Gastroesophageal sphincter (tissue), 4 donors: Measurements from ENCODE around the gene TNPO2. TPM values are rescaled to one million over a fixed set of nuclear protein-coding genes. Genes with fewer than 3 reads are reported as not detected.

Source experiments
- ATAC-seq: fragments of 150-250 bp; one replicate; pipeline ENCODE4 v1.9.1; 2016; ENCODE audit warnings: mild to moderate bottlenecking, moderate library complexity
- H3K27ac ChIP-seq, 4 donors: fragments of 200-600 bp; sonication (generic) in 3 of 4; 1 replicate in 3 of 4; 2 replicates in 1 of 4; pipeline ENCODE4 v1.5.1; 2016 to 2019
- H3K27me3 ChIP-seq: fragments of 200-600 bp; sonication (generic); one replicate; pipeline ENCODE4 v1.5.1; 2019
- H3K36me3 ChIP-seq, 2 donors: fragments of 200-600 bp; sonication (generic); one replicate each; pipeline ENCODE4 v1.5.1; 2019; ENCODE audit warnings: control low read depth in 1 of 2
- H3K4me1 ChIP-seq, 3 donors: fragments of 200-600 bp; sonication (generic); 1 replicate in 2 of 3; 2 replicates in 1 of 3; pipeline ENCODE4 v1.5.1; 2016 to 2019; ENCODE audit warnings: control low read depth in 2 of 3
- H3K4me3 ChIP-seq, 2 donors: fragments of 200-600 bp; sonication (generic); one replicate each; pipeline ENCODE4 v1.5.1; 2019; ENCODE audit warnings: mild to moderate bottlenecking in 1 of 2, moderate library complexity in 1 of 2
- H3K9me3 ChIP-seq, 3 donors: fragments of 200-600 bp; sonication (generic); one replicate each; pipeline ENCODE4 v1.5.1; 2017 to 2019; ENCODE audit warnings: control low read depth in 2 of 3
- EP300 ChIP-seq: sonication (generic); formaldehyde crosslinking; IDR thresholded peaks from one replicate; pipeline ENCODE4 v1.6.1; 2017; ENCODE audit warnings: antibody characterized with exemption, mild to moderate bottlenecking
- POLR2A ChIP-seq, 2 donors: fragments of 450-650 bp; IDR thresholded peaks; one replicate each; pipeline ENCODE4 v1.6.1; 2017; ENCODE audit warnings: antibody characterized with exemption in 2 of 2, mild to moderate bottlenecking in 2 of 2, moderate library complexity in 1 of 2
- POLR2AphosphoS5 ChIP-seq: sonication (generic); formaldehyde crosslinking; IDR thresholded peaks from one replicate; pipeline ENCODE4 v1.6.1; 2017; ENCODE audit warnings: antibody characterized with exemption
- WGBS, 2 donors: methylation state at CpG; one replicate each; pipeline ENCODE4 v1.1.5; 2018; ENCODE audit warnings: low coverage in 1 of 2; 5-methylcytosine and 5-hydroxymethylcytosine counted together
- total RNA-seq, 4 donors: library from RNA; depleted of rRNA; stranded (reverse); fragments of >200 nt; gene quantifications; one replicate each; pipeline ENCODE4 v1.1.0, GENCODE V29; 2016
- TF ChIP-seq, protein P1 (sequence below), 4 experiments: fragments of 200-600 bp in 2 of 4; fragments of 450-650 bp in 2 of 4; sonication (generic) in 1 of 4; IDR thresholded peaks; one replicate each; pipeline ENCODE4 v1.5.1; 2017 to 2019; ENCODE audit warnings: antibody characterized with exemption in 4 of 4, mild to moderate bottlenecking in 2 of 4, moderate library complexity in 2 of 4

TNPO2 gene
- 10 to 100 TPM; 52.0 to 89.2 (median 76.1) TPM for total RNA-seq

- peak within 1 kb of the TSS; percentile 49 to 99 (median 90) for H3K27ac ChIP-seq
- no peaks in the 10 kb centered on the region for H3K9me3 ChIP-seq
- peak within 1 kb of the TSS; percentile 90 to 92 for H3K4me3 ChIP-seq
- TF ChIP-seq, protein P1, sequence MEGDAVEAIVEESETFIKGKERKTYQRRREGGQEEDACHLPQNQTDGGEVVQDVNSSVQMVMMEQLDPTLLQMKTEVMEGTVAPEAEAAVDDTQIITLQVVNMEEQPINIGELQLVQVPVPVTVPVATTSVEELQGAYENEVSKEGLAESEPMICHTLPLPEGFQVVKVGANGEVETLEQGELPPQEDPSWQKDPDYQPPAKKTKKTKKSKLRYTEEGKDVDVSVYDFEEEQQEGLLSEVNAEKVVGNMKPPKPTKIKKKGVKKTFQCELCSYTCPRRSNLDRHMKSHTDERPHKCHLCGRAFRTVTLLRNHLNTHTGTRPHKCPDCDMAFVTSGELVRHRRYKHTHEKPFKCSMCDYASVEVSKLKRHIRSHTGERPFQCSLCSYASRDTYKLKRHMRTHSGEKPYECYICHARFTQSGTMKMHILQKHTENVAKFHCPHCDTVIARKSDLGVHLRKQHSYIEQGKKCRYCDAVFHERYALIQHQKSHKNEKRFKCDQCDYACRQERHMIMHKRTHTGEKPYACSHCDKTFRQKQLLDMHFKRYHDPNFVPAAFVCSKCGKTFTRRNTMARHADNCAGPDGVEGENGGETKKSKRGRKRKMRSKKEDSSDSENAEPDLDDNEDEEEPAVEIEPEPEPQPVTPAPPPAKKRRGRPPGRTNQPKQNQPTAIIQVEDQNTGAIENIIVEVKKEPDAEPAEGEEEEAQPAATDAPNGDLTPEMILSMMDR (IDR thresholded peaks at IDR 0.05) = no peak
- TF ChIP-seq POLR2AphosphoS5 = no peak
- peaks cover 0 to 47% (median 23%) of the 10 kb centered on the region in 3 donors for H3K4me1 ChIP-seq
- H3K27me3 ChIP-seq = no peaks in the 10 kb centered on the region
- no peak for ATAC-seq
- WGBS, 2 donors = 8 to 25% methylated on average over 4 to 5 of the region's 28 CpGs
- H3K36me3 ChIP-seq = peaks cover 0 to 19% of the 10 kb centered on the region in 2 donors
These were observed at the start of gene TNPO2 for GRCh38 chr19:12723641-12724426. Gene TNPO2, minus strand, starts transcription at chr19:12723932. Its CDS starts 2,955 bp downstream, at chr19:12720977.

DNA sequence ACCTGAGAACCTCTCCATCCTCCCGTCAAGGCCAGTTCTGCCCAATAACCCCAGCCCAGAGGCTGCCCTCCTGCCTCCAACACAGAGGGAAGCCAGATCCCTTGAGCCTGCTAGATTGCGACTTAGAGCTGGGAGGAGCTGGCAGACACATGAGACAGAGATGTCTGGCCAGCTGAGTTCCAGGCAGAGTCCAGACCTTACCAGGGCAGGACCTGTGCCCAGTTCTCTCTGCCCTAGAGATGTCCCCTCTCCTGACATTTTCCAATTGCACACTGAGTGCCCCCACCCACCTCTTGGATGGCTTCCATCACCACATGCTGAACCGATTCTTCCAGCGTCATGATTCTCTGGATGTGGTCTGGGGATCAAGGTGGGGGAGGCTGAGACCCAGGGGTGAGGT lies 48.6 kb upstream of the TNPO2 start:
- ATAC-seq = no peak
- H3K4me3 ChIP-seq = no peak overlapping the region
- TF ChIP-seq, protein P1 (IDR thresholded peaks at IDR 0.05) = no peak
- TF ChIP-seq EP300 (no peak), POLR2A (IDR thresholded peaks at IDR 0.05) (no peak), POLR2AphosphoS5 (no peak)
- H3K9me3 ChIP-seq = no peaks in the 10 kb centered on the region
- no peaks in the 10 kb centered on the region for H3K27me3 ChIP-seq
- peaks cover 0 to 12% (median 6%) of the 10 kb centered on the region in 3 donors for H3K4me1 ChIP-seq
- WGBS, 2 donors = 67 to 71% methylated on average over 1 of the region's 4 CpGs
- no peak overlapping the region for H3K27ac ChIP-seq
- peaks cover 0 to 27% of the 10 kb centered on the region in 2 donors for H3K36me3 ChIP-seq

- Histone ChIP-seq H3K27ac (no peak overlapping the region), H3K9me3 (no peaks in the 10 kb centered on the region), H3K4me1 (peaks cover 0 to 14% (median 3%) of the 10 kb centered on the region in 3 donors), H3K27me3 (no peaks in the 10 kb centered on the region), H3K4me3 (no peak overlapping the region), H3K36me3 (peaks cover 0 to 33% of the 10 kb centered on the region in 2 donors)
- ATAC-seq = no peak
- WGBS, 2 donors = no CpG with 5 or more reads among the region's 13 CpGs
- TF ChIP-seq POLR2AphosphoS5 (no peak), POLR2A (IDR thresholded peaks at IDR 0.05) (no peak), EP300 (no peak)
- TF ChIP-seq, protein P1 (IDR thresholded peaks at IDR 0.05) = no peak
These were observed 47.2 kb upstream of the TNPO2 start for GRCh38 chr19:12770922-12771321.

GRCh38 chr19:12769689-12770088 lies 46.0 kb upstream of the TNPO2 start:
- ATAC-seq = no peak
- Histone ChIP-seq H3K4me3 (no peak overlapping the region), H3K36me3 (peaks cover 0 to 44% of the 10 kb centered on the region in 2 donors), H3K27me3 (no peaks in the 10 kb centered on the region), H3K4me1 (peaks cover 0 to 11% (median under 1%) of the 10 kb centered on the region in 3 donors), H3K9me3 (no peaks in the 10 kb centered on the region), H3K27ac (no peak overlapping the region)
- WGBS, 2 donors = 75% methylated on average over 4 of the region's 37 CpGs; no CpG with 5 or more reads in 1 of the 2 donors
- TF ChIP-seq, protein P1 (IDR thresholded peaks at IDR 0.05) = no peak
- TF ChIP-seq EP300 = no peak
- TF ChIP-seq POLR2A (IDR thresholded peaks at IDR 0.05) = no peak
- TF ChIP-seq POLR2AphosphoS5 = no peak

DNA sequence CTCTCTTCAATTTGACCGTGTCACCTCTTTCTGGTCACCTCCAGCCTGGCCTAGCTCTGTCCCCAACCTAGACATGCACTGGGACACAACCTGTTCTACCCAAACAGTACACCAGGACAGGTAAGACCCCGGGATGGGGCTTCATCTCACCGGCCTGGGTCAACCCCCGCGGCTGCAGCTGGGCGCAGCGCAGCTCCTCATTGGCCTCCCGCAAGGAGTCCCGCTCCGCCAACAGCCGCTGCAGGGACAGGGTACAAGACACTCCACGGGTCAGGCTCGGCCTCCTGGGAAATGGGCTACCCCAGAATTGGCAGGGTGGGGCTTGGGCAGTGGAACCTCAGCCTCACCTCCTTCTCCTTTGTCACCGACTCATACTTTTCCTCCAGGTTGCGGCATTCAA lies 43.9 kb upstream of the TNPO2 start:
- H3K27ac ChIP-seq = no peak overlapping the region
- H3K9me3 ChIP-seq = no peaks in the 10 kb centered on the region
- 94% methylated on average over 6 of the region's 15 CpGs; no CpG with 5 or more reads in 1 of the 2 donors for WGBS, 2 donors
- H3K27me3 ChIP-seq = no peaks in the 10 kb centered on the region
- peaks cover 0 to 9% (median 0%) of the 10 kb centered on the region in 3 donors for H3K4me1 ChIP-seq
- H3K4me3 ChIP-seq = no peak overlapping the region
- no peak for ATAC-seq
- peaks cover 0 to 63% of the 10 kb centered on the region in 2 donors for H3K36me3 ChIP-seq
- TF ChIP-seq, protein P1 (IDR thresholded peaks at IDR 0.05) = no peak
